Stomach (tissue), 4 donors: Measurements from ENCODE around the gene RCAN2.

Source experiments
- CTCF ChIP-seq, 7 experiments: fragments of 450-650 bp in 4 of 7; fragments of 200-600 bp in 3 of 7; sonication (generic) in 3 of 7; IDR thresholded peaks; one replicate each; pipeline ENCODE4 v1.5.1; 2016 to 2019; ENCODE audit warnings: antibody characterized with exemption in 7 of 7, control low read depth in 2 of 7, mild to moderate bottlenecking in 1 of 7
- EP300 ChIP-seq: sonication (generic); formaldehyde crosslinking; IDR thresholded peaks from one replicate; pipeline ENCODE4 v1.6.1; 2017; ENCODE audit warnings: antibody characterized with exemption
- POLR2A ChIP-seq, 4 donors: fragments of 450-650 bp; IDR thresholded peaks; one replicate each; pipeline ENCODE4 v1.6.1; 2016; ENCODE audit warnings: antibody characterized with exemption in 4 of 4, control low read depth in 2 of 4, mild to moderate bottlenecking in 1 of 4, moderate library complexity in 1 of 4

- TF ChIP-seq CTCF (IDR thresholded peaks at IDR 0.05): no peak
- no peak for TF ChIP-seq POLR2A (IDR thresholded peaks at IDR 0.05)
- no peak for TF ChIP-seq EP300
These were observed 53.0 kb downstream of the RCAN2 start for GRCh38 chr6:46438245-46438644.
